HEK293T (cell line): ENCODE results near the gene PGBD1.

Experiments used
- CTCF ChIA-PET: fragments of 350-600 bp; formaldehyde crosslinking; extraction: SDS; loops from one replicate; lab custom pipeline; 2021; ENCODE audit warnings: antibody characterized with exemption, inconsistent platforms; lab: Yijun Ruan, JAX
- POLR2A ChIA-PET: fragments of 350-600 bp; formaldehyde crosslinking; extraction: SDS; loops from one replicate; lab custom pipeline; 2020; ENCODE audit warnings: antibody characterized with exemption, inconsistent platforms; lab: Yijun Ruan, JAX
- DNase-seq: peaks from one replicate; pipeline ENCODE4 v3.0.0; 2012; ENCODE audit warnings: mixed read lengths; ENCODE audit errors: extremely low spot score
- ARNT ChIP-seq: fragments of 450-650 bp; IDR thresholded peaks from 2 replicates; pipeline ENCODE4 v1.6.1; 2017; ENCODE audit warnings: mild to moderate bottlenecking
- BHLHE40 ChIP-seq: fragments of 450-650 bp; IDR thresholded peaks from 2 replicates; pipeline ENCODE4 v1.6.1; 2016; ENCODE audit warnings: mild to moderate bottlenecking, moderate library complexity, borderline replicate concordance
- CTBP1 ChIP-seq: fragments of 450-650 bp; IDR thresholded peaks from 2 replicates; pipeline ENCODE4 v1.6.1; 2016; ENCODE audit warnings: borderline replicate concordance
- ELF4 ChIP-seq: fragments of 450-650 bp; IDR thresholded peaks from 2 replicates; pipeline ENCODE4 v1.6.1; 2017; ENCODE audit warnings: antibody characterized with exemption
- FOXA1 ChIP-seq: fragments of 450-650 bp; IDR thresholded peaks from 2 replicates; pipeline ENCODE4 v1.6.1; 2016; ENCODE audit warnings: mild to moderate bottlenecking
- FOXK2 ChIP-seq: fragments of 450-650 bp; IDR thresholded peaks from 2 replicates; pipeline ENCODE4 v1.6.1; 2016; ENCODE audit warnings: mild to moderate bottlenecking
- FOXM1 ChIP-seq: fragments of 450-650 bp; IDR thresholded peaks from 2 replicates; pipeline ENCODE4 v1.6.1; 2017; ENCODE audit warnings: mild to moderate bottlenecking, borderline replicate concordance
- HDGF ChIP-seq: fragments of 450-650 bp; IDR thresholded peaks from 2 replicates; pipeline ENCODE4 v1.6.1; 2017; ENCODE audit warnings: antibody characterized with exemption, borderline replicate concordance
- L3MBTL2 ChIP-seq: fragments of 450-650 bp; conservative IDR thresholded peaks from 2 replicates; pipeline ENCODE4 v1.6.1; 2016; ENCODE audit warnings: mild to moderate bottlenecking
- LEF1 ChIP-seq: fragments of 450-650 bp; IDR thresholded peaks from 2 replicates; pipeline ENCODE4 v1.6.1; 2017; ENCODE audit warnings: mild to moderate bottlenecking, borderline replicate concordance
- NFRKB ChIP-seq: fragments of 450-650 bp; IDR thresholded peaks from 2 replicates; pipeline ENCODE4 v1.6.1; 2016; ENCODE audit warnings: mild to moderate bottlenecking, moderate library complexity
- SP1 ChIP-seq: fragments of 450-650 bp; IDR thresholded peaks from 2 replicates; pipeline ENCODE4 v1.6.1; 2017
- SUZ12 ChIP-seq: fragments of 450-650 bp; IDR thresholded peaks from 2 replicates; pipeline ENCODE4 v1.6.1; 2016; ENCODE audit warnings: mild to moderate bottlenecking
- TARDBP ChIP-seq: fragments of 450-650 bp; IDR thresholded peaks from 2 replicates; pipeline ENCODE4 v1.6.1; 2016
- ZNF384 ChIP-seq: fragments of 450-650 bp; IDR thresholded peaks from 2 replicates; pipeline ENCODE4 v1.6.1; 2016
- TF ChIP-seq, protein P1 (sequence below): fragments of 450-650 bp; IDR thresholded peaks from 2 replicates; pipeline ENCODE4 v1.6.1; 2016

Gene PGBD1

DNA sequence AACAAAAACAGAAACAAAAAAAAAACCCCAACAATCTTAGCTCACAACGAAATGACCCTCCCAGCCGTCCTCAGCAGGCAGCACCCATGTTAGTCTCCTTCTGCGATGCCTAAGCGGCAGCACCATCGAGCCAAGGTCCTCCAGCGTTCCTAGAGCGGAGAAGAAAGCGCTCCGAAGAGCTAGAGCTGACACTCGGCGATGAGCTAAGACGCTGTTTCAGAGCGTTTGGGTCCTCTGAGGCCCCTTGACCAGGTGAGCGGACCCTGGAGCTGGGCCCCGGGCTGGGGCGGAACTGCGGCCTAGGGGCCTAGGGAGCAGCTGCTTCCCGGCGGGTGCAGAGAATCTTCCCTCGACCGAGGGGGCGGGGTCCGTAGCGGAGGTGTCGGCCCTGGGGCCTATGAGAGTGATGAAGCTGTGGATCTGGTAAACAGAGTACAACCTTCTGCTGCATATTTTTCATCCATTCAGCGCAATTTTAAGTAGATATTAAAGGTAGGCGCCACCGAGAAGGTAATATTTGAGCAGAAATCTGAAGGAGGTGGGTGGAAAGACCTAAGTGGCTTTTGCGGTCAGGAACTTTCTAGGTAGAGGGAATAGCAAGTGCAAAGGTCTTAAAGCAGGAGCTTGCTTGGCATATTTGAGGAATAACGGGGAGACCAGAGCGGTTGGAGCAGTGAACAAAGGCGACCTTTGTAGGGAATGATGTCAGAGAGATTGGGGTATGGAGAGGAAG, 14.2 kb upstream of the PGBD1 start, which contains the start of gene ZSCAN26:
Gene ZSCAN26, plus strand, starts transcription at position 182 of the 733 bp plus-strand sequence. CDS start 4,777 bp downstream, outside the sequence.
- peak; percentile 79 for DNase-seq
- TF ChIP-seq ELF4 (peak; percentile 38; the same call in 1 of the 2 replicates), NFRKB (peak; percentile 48; the same call in 1 of the 2 replicates), LEF1 (no peak), L3MBTL2 (peak; percentile 66)
- ChIA-PET POLR2A (interaction anchor here (0.5 to 6.8 kb wide), 24 partner anchors 8 to 429 kb away, joined by 3 to 100 read pairs (median 6); partner anchors contain the start of genes PGBD1, ZKSCAN3, ZKSCAN4 and ZKSCAN8), CTCF (interaction anchor here (0.6 to 1.5 kb wide), 2 partner anchors 14 to 96 kb away, joined by 5 read pairs; partner anchors contain the start of gene PGBD1)

DNA sequence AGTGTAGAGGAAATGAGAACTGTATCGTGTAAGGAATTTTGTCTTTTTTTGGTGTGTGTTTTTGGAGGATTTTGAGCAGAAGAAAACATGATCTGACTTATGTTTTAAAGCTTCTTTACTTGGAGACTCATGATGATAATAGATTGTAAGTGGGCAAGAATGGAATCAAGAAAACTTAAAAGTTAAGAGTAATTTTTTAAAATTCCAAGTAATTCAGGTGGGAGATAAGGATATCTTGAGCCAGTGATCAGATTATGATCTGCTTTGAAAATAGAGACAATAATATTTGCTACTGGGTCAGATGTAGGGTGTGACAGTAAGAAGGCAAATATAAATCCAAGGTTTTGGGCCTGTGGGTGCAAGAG, 13.7 kb upstream of the PGBD1 start:
- TF ChIP-seq CTBP1 (no peak), FOXM1 (no peak), ELF4 (no peak), HDGF (no peak), ARNT (no peak)
- ChIA-PET CTCF (interaction anchor here (0.6 kb wide), 1 partner anchor 96 kb away, joined by 5 read pairs; no protein-coding TSS in a partner anchor), POLR2A (interaction anchor here (0.5 to 6.8 kb wide), 20 partner anchors 8 to 429 kb away, joined by 3 to 100 read pairs (median 6); partner anchors contain the start of genes PGBD1, ZKSCAN3, ZKSCAN4 and ZKSCAN8)
- DNase-seq: no peak

DNA sequence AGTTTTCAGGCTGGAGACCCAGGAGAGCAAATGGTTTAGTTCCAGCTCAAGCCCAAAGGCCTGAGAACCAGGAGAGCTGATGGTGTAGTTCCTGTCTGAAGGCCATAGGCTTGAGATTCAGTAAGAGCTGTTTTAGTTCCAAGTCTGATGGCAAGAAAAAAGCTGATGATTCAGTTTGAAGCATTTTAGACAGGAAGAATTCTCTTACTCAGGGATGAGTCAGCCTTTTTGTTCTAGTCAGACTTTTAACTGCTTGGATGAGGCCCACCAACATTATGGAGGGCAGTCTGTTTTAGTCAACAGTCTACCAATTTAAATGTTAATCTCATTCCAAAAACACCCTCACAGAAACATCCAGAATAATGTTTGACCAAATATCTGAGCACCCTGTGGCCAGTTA, 11.9 kb upstream of the PGBD1 start:
- CTCF ChIA-PET: no interaction called here
- POLR2A ChIA-PET: interaction anchor here (4.5 to 6.8 kb wide), 2 partner anchors 10 to 17 kb away, joined by 26 to 100 read pairs; partner anchors contain the start of genes PGBD1 and ZKSCAN4
- no peak for DNase-seq
- TF ChIP-seq CTBP1 (no peak), HDGF (no peak), L3MBTL2 (no peak), TARDBP (no peak), LEF1 (no peak), BHLHE40 (no peak), FOXK2 (no peak), FOXA1 (no peak), SUZ12 (no peak), ZNF384 (no peak), ELF4 (no peak), ARNT (no peak)

DNA sequence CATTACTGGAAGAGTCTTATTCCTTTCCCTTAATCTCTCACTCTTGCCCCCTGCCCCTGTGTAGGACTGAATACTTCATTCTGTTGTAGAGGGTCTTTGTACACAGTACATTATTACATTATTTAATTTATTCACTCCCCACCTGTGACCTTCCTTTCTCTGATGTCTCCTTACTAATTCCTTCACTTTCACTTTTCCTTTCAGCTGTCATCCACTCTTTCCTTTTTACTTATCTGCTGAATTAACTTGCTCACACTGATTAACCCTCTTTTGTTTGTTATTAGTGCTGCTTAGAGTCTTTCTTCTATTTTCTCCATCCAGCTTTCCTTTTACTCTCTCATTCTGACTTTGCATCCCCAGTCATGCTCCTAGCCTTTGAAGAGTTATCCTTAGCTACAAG, 6.5 kb upstream of the PGBD1 start:
- no peak for TF ChIP-seq HDGF
- no peak for TF ChIP-seq NFRKB
- no peak for TF ChIP-seq SUZ12
- TF ChIP-seq LEF1: no peak
- TF ChIP-seq TARDBP: no peak
- no peak for TF ChIP-seq ELF4
- TF ChIP-seq FOXK2: no peak
- no peak for TF ChIP-seq FOXA1
- TF ChIP-seq SP1: no peak
- TF ChIP-seq FOXM1: no peak
- TF ChIP-seq L3MBTL2: no peak
- TF ChIP-seq ARNT: no peak
- TF ChIP-seq, protein P1, sequence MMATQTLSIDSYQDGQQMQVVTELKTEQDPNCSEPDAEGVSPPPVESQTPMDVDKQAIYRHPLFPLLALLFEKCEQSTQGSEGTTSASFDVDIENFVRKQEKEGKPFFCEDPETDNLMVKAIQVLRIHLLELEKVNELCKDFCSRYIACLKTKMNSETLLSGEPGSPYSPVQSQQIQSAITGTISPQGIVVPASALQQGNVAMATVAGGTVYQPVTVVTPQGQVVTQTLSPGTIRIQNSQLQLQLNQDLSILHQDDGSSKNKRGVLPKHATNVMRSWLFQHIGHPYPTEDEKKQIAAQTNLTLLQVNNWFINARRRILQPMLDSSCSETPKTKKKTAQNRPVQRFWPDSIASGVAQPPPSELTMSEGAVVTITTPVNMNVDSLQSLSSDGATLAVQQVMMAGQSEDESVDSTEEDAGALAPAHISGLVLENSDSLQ: no peak
- no peak for TF ChIP-seq ZNF384
- TF ChIP-seq CTBP1: no peak
- no peak for TF ChIP-seq BHLHE40
- POLR2A ChIA-PET: interaction anchor here (0.9 to 1.3 kb wide), 2 partner anchors 8 to 133 kb away, joined by 3 to 8 read pairs; partner anchors contain the start of genes ZKSCAN8 and ZSCAN26
- CTCF ChIA-PET: no interaction called here
- no peak for DNase-seq

DNA sequence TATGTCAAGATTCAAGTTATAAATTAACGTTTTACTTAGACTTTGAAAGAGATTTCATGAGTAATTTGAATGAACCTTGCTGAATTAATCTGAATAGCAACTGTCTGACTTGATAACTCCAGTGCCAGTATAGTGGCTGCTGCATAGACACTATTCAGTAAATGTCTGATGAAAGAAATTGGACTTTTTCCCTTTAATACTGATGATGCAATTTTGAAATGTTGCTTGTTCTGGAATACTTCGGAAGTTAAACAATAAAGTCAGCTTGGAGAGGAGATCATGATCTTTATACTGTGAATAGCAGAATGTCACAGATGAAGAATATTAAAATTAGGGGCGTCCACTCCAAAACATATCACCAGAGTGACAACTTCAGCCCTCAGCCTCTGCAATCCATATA, 3.6 kb upstream of the PGBD1 start:
- POLR2A ChIA-PET: interaction anchor here (1.6 to 4.1 kb wide), 2 partner anchors 10 to 26 kb away, joined by 5 to 26 read pairs; partner anchors contain the start of genes ZKSCAN4 and ZSCAN26
- TF ChIP-seq L3MBTL2: no peak
- TF ChIP-seq ELF4: no peak
- TF ChIP-seq, protein P1: no peak
- TF ChIP-seq BHLHE40: no peak
- CTCF ChIA-PET: no interaction called here
- DNase-seq: no peak

DNA sequence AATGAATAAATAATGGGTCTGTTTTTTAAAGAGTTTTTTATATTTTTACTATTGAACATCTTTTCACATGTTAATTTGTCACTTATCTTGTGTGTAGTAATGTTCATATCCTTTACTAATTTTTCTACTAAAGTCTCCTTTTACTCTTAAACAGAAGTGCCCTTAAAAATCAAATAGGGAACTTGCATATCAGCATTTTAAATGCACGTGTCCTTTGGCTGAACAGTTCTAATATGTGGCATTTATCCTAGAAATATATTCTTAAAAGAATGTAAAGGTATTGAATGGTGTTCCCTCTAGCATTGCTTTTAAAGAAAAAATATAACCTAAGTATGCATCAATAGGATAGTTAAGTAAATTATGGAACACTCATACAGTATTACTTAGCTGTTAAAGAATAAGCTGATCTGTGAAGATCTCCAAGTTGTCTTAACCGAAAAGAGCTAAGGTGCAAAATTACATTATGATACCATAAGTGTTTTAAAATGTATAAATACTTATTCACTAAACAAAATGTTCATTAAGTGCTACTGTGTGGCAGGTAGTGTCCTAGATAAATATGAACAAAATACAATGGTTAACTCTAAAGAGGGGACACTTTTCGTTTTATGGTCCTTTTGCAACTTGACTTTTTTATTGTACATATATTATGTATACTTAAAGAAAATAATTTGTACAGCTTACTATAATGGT, 631 bp upstream of the PGBD1 start:
- POLR2A ChIA-PET: interaction anchor here (0.9 to 4.1 kb wide), 13 partner anchors 13 to 144 kb away, joined by 3 to 26 read pairs (median 4); partner anchors contain the start of genes ZKSCAN3, ZKSCAN4, ZKSCAN8 and ZSCAN26
- TF ChIP-seq FOXA1 (no peak), BHLHE40 (no peak), TARDBP (no peak), ELF4 (no peak), LEF1 (no peak), ZNF384 (no peak), FOXK2 (no peak), CTBP1 (no peak), FOXM1 (no peak), L3MBTL2 (no peak)
- TF ChIP-seq, protein P1: no peak
- DNase-seq: no peak
- CTCF ChIA-PET: interaction anchor here (1.7 kb wide), 1 partner anchor 14 kb away, joined by 5 read pairs; the partner anchor contains the start of gene ZSCAN26
